HepG2 (cell line): Measurements from ENCODE around the gene ADAMTSL4. TPM values are rescaled to one million over a fixed set of nuclear protein-coding genes. Genes with fewer than 3 reads are reported as not detected.
A peak's percentile ranks its signal among the peaks of the same experiment; 100 is the strongest.

ENCODE experiments used
- CENPT ChIP-seq: sonication (generic); formaldehyde crosslinking; IDR thresholded peaks from 2 replicates; pipeline ENCODE4 v1.8.0; 2022; ENCODE audit warnings: low read depth, mild to moderate bottlenecking, moderate library complexity, missing genetic modification reagents
- HNRNPL ChIP-seq: fragments of 200-400 bp; formaldehyde crosslinking; IDR thresholded peaks from 2 replicates; pipeline ENCODE4 v1.6.1; 2017; ENCODE audit warnings: mild to moderate bottlenecking, low read depth, low read length
- JUNB ChIP-seq: sonication (generic); formaldehyde crosslinking; IDR thresholded peaks from 2 replicates; pipeline ENCODE4 v1.8.0; 2022; ENCODE audit warnings: missing genetic modification reagents, mild to moderate bottlenecking, borderline replicate concordance
- MED13 ChIP-seq: sonication (generic); formaldehyde crosslinking; IDR thresholded peaks from 2 replicates; pipeline ENCODE4 v1.5.0; 2020; ENCODE audit warnings: missing genetic modification reagents
- NFATC3 ChIP-seq: sonication (generic); formaldehyde crosslinking; IDR thresholded peaks from 2 replicates; pipeline ENCODE4 v1.5.1; 2020; ENCODE audit warnings: mild to moderate bottlenecking, missing genetic modification reagents
- NR2F1 ChIP-seq, 2 experiments: fragments of 450-650 bp in 1 of 2; formaldehyde crosslinking in 1 of 2; IDR thresholded peaks; 2 replicates each; pipeline versions ENCODE4 v1.5.0 to v1.6.1; 2016 to 2020; ENCODE audit warnings: mild to moderate bottlenecking in 1 of 2, missing compliant biosample characterization in 1 of 2, missing genetic modification reagents in 1 of 2, moderate library complexity in 1 of 2
- NR2F2 ChIP-seq: IDR thresholded peaks from 2 replicates; pipeline ENCODE4 v1.6.1; 2012; ENCODE audit warnings: low read depth, inconsistent platforms, borderline replicate concordance
- SMAD3 ChIP-seq: sonication (generic); formaldehyde crosslinking; IDR thresholded peaks from 2 replicates; pipeline ENCODE4 v1.4.0; 2020; ENCODE audit warnings: missing genetic modification reagents
- THAP9 ChIP-seq: sonication (generic); formaldehyde crosslinking; IDR thresholded peaks from 2 replicates; pipeline ENCODE4; 2020; ENCODE audit warnings: missing genetic modification reagents, mild to moderate bottlenecking, borderline replicate concordance
- U2AF1 ChIP-seq: fragments of 200-400 bp; formaldehyde crosslinking; optimal IDR thresholded peaks from 2 replicates; pipeline ENCODE3; 2017; ENCODE audit warnings: mild to moderate bottlenecking, low read depth, low read length
- ZBTB20 ChIP-seq: sonication (generic); formaldehyde crosslinking; IDR thresholded peaks from 2 replicates; pipeline ENCODE4 v1.8.1; 2023; ENCODE audit warnings: missing genetic modification reagents, low read depth, mild to moderate bottlenecking, borderline replicate concordance
- ZMYM2 ChIP-seq: sonication (generic); formaldehyde crosslinking; IDR thresholded peaks from 2 replicates; pipeline ENCODE4 v1.8.0; 2022; ENCODE audit warnings: mild to moderate bottlenecking, missing genetic modification reagents
- ZMYM3 ChIP-seq: sonication (generic); formaldehyde crosslinking; IDR thresholded peaks from 2 replicates; pipeline ENCODE4 v1.5.1; 2020; ENCODE audit warnings: mild to moderate bottlenecking, missing genetic modification reagents
- ZNF124 ChIP-seq: sonication (generic); formaldehyde crosslinking; IDR thresholded peaks from 2 replicates; pipeline ENCODE4 v1.4.0; 2020; ENCODE audit warnings: missing genetic modification reagents
- ZNF292 ChIP-seq: sonication (generic); formaldehyde crosslinking; IDR thresholded peaks from 2 replicates; pipeline ENCODE4 v1.8.1; 2022; ENCODE audit warnings: mild to moderate bottlenecking, low read depth, missing genetic modification reagents, borderline replicate concordance
- ZNF33A ChIP-seq: sonication (generic); formaldehyde crosslinking; IDR thresholded peaks from 2 replicates; pipeline ENCODE4 v1.5.1; 2020; ENCODE audit warnings: missing genetic modification reagents, mild to moderate bottlenecking, moderate library complexity, borderline replicate concordance
- ZNF512B ChIP-seq: sonication (generic); formaldehyde crosslinking; IDR thresholded peaks from 2 replicates; pipeline ENCODE4 v1.5.1; 2020; ENCODE audit warnings: missing genetic modification reagents, mild to moderate bottlenecking, borderline replicate concordance
- ZNF781 ChIP-seq: sonication (generic); formaldehyde crosslinking; IDR thresholded peaks from 2 replicates; pipeline ENCODE4 v1.5.1; 2020; ENCODE audit warnings: borderline replicate concordance, mild to moderate bottlenecking, missing genetic modification reagents; ENCODE audit errors: not compliant biosample characterization
- ZNF788 ChIP-seq: sonication (generic); formaldehyde crosslinking; IDR thresholded peaks from 2 replicates; pipeline ENCODE4 v1.5.0; 2020; ENCODE audit warnings: mild to moderate bottlenecking, missing genetic modification reagents, borderline replicate concordance
- ZSCAN30 ChIP-seq: sonication (generic); formaldehyde crosslinking; IDR thresholded peaks from 2 replicates; pipeline ENCODE4 v1.5.0; 2020; ENCODE audit warnings: mild to moderate bottlenecking, missing genetic modification reagents
- polyA plus RNA-seq, 8 experiments: library from polyadenylated mRNA; depleted of rRNA in 3 of 8; stranded (reverse) in 7 of 8; unstranded in 1 of 8; fragments of >200 nt; fragmentation: Illumina TruSeq in 4 of 8; extraction: Trizol in 4 of 8; gene quantifications; 2 replicates each; pipeline versions ENCODE4 v1.2.1 to v1.2.3, GENCODE V29; 2011 to 2016; ENCODE audit warnings: low read depth in 4 of 8, missing spikeins in 1 of 8, mixed read lengths in 1 of 8; ENCODE audit not compliant: insufficient read depth in 1 of 8
- total RNA-seq, 5 experiments: library from RNA; depleted of rRNA; stranded (reverse); fragments of >200 nt; fragmentation: Illumina TruSeq; extraction: Trizol; gene quantifications; 2 replicates each; pipeline ENCODE4 v1.2.3, GENCODE V29; 2016; ENCODE audit warnings: low read depth in 1 of 5
- TF ChIP-seq, protein P1 (sequence below): sonication (generic); formaldehyde crosslinking; IDR thresholded peaks from 2 replicates; pipeline ENCODE4 v1.8.1; 2023; ENCODE audit warnings: mild to moderate bottlenecking, inconsistent platforms, moderate library complexity, missing genetic modification reagents, borderline replicate concordance
- TF ChIP-seq, protein P2 (sequence below): sonication (generic); formaldehyde crosslinking; IDR thresholded peaks from 2 replicates; pipeline ENCODE4 v1.4.0; 2020; ENCODE audit warnings: missing genetic modification reagents; ENCODE audit errors: not compliant biosample characterization

The ADAMTSL4 gene
- total and polyA plus RNA-seq, 2 of the 13 experiments (the other 11 are each of a cell fraction or from before 2014, with no cell fraction given) = 3.9 to 16.4 TPM

DNA sequence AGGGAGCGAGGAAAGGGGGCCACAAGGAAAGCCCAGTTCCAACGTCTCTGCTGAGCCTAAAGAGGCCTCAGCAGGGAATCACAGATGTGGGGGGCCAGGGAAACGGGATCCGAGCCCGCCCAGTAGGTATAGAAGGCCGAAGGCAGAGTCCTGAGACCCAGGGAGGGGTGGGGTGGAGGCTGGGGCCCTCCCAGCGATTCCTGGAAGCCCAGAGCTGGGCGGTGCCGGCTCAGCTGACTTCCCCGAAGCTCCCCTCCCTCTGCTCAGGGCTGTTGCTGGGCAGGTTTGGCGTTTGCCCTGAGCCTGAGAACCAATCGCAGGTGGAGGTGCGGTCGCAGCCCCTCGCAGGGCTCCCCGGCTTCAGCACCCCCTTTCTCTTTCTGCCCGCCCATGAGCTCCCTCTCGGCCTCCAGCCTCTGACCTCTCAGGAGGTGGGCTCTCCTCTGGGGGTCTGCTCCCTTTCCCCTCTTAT, 12.8 kb downstream of the ADAMTSL4 start (continued):
- peak; percentile 63; the same call in 1 of the 2 replicates for TF ChIP-seq SMAD3 (CRISPR knock-in tag)
- no peak for TF ChIP-seq JUNB
- 0 out of 2 replicates have a peak, but pooled peaks have one; percentile 65 for TF ChIP-seq HNRNPL
- TF ChIP-seq CENPT (CRISPR knock-in tag) = no peak
- TF ChIP-seq U2AF1 = peak; percentile 14
- TF ChIP-seq THAP9 (CRISPR knock-in tag) = no peak
- peak in 1 of 2 experiments; percentile 4; a peak in 1 of 4 replicates for TF ChIP-seq NR2F1 (CRISPR knock-in tag; IDR thresholded peaks at IDR 0.05)
- TF ChIP-seq, protein P1, sequence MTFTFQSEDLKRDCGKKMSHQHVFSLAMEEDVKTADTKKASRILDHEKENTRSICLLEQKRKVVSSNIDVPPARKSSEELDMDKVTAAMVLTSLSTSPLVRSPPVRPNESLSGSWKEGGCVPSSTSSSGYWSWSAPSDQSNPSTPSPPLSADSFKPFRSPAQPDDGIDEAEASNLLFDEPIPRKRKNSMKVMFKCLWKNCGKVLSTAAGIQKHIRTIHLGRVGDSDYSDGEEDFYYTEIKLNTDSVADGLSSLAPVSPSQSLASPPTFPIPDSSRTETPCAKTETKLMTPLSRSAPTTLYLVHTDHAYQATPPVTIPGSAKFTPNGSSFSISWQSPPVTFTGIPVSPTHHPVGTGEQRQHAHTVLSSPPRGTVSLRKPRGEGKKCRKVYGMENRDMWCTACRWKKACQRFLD = no peak
- TF ChIP-seq ZMYM3 (CRISPR knock-in tag) = no peak; the same call in 1 of the 2 replicates
- TF ChIP-seq MED13 (CRISPR knock-in tag) = 0 out of 2 replicates have a peak, but pooled peaks have one; percentile 77
- no peak for TF ChIP-seq ZSCAN30 (CRISPR knock-in tag)
- TF ChIP-seq ZBTB20 (CRISPR knock-in tag) = 0 out of 2 replicates have a peak, but pooled peaks have one; percentile 24
- TF ChIP-seq ZNF512B = no peak
- peak; percentile 73; the same call in 1 of the 2 replicates for TF ChIP-seq ZNF788 (CRISPR knock-in tag)
- TF ChIP-seq, protein P2, sequence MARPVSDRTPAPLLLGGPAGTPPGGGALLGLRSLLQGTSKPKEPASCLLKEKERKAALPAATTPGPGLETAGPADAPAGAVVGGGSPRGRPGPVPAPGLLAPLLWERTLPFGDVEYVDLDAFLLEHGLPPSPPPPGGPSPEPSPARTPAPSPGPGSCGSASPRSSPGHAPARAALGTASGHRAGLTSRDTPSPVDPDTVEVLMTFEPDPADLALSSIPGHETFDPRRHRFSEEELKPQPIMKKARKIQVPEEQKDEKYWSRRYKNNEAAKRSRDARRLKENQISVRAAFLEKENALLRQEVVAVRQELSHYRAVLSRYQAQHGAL (CRISPR knock-in tag) = no peak
- TF ChIP-seq ZNF124 (CRISPR knock-in tag) = peak; percentile 67; the same call in 1 of the 2 replicates
- TF ChIP-seq ZNF292 = no peak
- no peak for TF ChIP-seq NFATC3 (CRISPR knock-in tag)
- TF ChIP-seq NR2F2 = no peak
- TF ChIP-seq ZNF781 = no peak
- TF ChIP-seq ZNF33A (CRISPR knock-in tag) = 0 out of 2 replicates have a peak, but pooled peaks have one; percentile 12
- TF ChIP-seq ZMYM2 (CRISPR knock-in tag) = no peak
